Ureter (tissue), 1 donor: Measurements from ENCODE around the gene HOXD11. TPM values are rescaled to one million over a fixed set of nuclear protein-coding genes. Genes with fewer than 3 reads are reported as not detected.
A peak's percentile ranks its signal among the peaks of the same experiment; 100 is the strongest.

Experiments used
- DNase-seq: peaks from one replicate; pipeline ENCODE4 v3.0.0-alpha.2; 2020; ENCODE audit warnings: low spot score
- total RNA-seq: library from RNA; stranded (reverse); gene quantifications from one replicate; pipeline ENCODE4 v1.2.4, GENCODE V29; 2023
- donor health status: DM: yes; HTN: yes; CAD: no.

Gene HOXD11
- total RNA-seq, 1 donor from 2014 or later: 1.2 TPM

DNA sequence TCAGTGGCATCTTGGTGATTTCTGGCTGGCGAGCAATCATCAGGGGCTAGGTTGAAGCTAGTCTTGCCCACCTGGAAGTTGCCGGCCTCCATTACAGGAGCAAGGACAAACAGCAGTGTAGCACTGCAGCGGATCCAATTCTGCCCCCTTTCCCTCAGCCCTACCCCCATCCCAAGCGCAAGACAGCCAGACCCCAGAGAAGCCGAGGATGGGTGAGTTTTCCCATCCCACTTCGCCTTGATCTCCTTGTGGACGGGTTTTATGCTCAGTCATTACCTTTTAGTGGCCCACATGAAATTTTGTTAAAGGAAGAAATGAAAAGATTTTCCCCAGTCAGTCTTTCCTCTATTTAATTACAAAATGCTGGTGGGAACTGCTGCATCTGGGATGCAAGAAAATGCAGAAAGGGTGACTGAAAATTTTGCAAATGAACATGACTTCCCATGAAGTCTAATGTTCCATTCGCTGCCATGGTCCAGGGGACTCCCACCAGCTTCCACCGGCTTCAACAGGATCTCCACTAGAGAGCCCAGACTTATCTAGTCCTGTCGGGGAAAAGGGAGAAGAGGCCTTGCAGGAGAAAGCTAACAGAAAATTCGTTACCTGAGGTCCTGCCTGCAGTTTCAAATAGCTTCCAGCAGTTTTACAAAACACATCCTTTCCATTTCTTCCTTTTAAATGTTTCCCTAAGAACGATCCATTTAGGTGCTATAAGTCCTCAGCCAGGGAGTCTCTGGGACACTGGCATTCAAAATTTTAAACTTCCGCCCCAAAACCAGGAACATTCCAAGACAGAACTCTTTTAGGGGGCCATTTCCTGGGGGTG lies 13.5 kb downstream of the HOXD11 start:
- DNase-seq: no peak

DNA sequence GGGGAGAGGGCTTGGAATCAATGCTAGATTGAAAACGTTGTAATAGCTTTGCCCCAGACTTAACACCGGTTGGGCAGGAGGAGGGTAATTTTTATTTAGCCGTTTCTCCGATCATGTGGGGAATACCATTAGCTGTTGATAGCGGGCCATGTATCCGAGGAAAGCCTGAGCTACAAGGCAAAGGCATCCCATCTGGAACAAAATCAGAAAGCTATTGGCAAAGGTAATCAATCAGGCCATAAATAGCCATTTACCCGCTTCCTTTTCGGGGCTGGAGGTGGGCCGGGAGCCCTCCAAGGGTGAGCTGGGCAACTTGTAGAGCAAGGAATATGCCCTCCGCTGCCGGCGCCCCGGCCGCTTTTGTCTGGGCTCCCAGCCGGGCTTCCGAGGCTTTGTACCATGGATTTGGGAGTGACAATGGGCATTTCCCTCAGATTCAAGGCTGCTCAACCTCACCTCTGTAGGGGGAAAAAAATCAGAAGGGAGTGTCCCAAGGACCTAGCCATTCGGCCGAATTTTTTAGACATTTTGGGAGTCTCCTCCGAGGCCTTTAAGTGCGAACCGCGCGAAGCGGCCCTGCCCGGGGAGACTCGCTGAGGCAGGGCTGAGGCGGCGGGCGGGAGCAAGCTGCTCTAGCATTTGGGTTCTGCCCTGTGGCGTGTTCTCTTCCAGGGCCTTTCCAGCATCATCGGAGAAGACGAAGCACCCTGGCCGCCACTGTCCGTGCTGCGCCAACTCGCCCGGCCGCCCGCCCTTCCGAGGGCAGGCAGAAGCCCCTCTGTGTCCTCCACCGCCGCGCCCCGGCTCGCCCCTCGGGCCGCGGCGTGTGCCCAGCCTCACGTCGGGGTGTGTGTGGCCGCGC lies 14.3 kb downstream of the HOXD11 start:
- DNase-seq: no peak

DNA sequence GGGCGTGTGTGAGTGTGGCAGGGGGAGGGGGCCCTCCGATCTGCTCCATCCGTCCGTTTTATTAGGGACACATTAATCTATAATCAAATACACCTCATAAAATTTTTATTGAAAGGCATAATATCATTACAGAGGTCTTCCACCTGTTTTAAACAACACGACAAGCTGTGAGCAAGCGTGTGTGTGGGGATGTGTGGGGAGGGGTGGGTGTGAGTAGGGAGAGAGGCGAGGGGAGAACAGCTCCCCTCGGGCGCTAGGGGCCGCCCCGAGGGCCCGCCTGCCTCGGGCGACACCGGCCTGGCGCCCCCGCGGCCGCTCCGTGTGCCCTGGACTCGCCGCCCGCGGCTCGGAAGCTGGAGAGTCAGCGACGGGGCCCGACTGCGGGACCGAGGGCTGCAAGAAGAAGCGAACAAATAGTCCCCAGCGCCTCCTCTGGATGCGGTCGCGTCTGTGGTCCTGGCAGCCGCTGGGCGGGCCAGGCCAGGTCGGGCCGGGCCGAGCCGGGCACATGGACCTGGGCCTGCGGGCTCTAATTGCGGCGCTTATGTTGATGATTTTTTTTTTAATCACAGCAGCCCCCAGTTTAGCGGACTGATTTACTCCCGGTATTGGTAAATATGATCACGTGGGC lies 15.1 kb downstream of the HOXD11 start:
- no peak for DNase-seq

DNA sequence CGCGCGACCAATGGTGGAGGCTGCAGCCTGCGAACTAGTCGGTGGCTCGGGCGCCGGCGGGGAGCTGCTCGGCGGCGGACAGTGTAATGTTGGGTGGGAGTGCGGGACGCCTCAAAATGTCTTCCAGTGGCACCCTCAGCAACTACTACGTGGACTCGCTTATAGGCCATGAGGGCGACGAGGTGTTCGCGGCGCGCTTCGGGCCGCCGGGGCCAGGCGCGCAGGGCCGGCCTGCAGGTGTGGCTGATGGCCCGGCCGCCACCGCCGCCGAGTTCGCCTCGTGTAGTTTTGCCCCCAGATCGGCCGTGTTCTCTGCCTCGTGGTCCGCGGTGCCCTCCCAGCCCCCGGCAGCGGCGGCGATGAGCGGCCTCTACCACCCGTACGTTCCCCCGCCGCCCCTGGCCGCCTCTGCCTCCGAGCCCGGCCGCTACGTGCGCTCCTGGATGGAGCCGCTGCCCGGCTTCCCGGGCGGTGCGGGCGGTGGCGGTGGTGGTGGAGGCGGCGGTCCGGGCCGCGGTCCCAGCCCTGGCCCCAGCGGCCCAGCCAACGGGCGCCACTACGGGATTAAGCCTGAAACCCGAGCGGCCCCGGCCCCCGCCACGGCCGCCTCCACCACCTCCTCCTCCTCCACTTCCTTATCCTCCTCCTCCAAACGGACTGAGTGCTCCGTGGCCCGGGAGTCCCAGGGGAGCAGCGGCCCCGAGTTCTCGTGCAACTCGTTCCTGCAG lies 15.8 kb downstream of the HOXD11 start, which contains the start of gene HOXD9:
Gene HOXD9 (plus strand): TSS at position 37 of the 728 bp plus-strand sequence. CDS start 50 bp downstream, at position 87.
- peak; percentile 87 for DNase-seq

DNA sequence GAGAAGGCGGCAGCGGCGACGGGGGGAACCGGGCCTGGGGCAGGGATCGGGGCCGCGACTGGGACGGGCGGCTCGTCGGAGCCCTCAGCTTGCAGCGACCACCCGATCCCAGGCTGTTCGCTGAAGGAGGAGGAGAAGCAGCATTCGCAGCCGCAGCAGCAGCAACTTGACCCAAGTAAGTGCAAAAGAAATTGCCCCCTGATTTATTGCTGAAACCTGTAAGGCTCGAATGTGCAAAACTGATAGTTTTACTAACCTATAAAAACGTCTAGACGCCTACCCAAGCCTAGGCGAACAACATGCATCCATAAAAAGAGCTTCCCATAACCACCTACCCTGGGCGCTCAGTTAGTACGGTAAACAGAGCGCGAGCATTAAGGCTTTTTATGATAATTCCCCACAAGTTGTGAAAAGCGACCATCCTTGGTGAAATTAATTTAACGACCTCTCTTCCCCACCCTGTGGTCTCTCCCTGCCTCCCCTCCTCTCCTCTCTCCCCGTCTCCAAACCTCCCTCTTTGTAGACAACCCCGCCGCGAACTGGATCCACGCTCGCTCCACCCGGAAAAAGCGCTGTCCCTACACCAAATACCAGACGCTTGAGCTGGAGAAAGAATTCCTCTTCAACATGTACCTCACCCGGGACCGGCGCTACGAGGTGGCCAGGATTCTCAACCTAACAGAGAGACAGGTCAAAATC lies 16.5 kb downstream of the HOXD11 start:
- no peak for DNase-seq

DNA sequence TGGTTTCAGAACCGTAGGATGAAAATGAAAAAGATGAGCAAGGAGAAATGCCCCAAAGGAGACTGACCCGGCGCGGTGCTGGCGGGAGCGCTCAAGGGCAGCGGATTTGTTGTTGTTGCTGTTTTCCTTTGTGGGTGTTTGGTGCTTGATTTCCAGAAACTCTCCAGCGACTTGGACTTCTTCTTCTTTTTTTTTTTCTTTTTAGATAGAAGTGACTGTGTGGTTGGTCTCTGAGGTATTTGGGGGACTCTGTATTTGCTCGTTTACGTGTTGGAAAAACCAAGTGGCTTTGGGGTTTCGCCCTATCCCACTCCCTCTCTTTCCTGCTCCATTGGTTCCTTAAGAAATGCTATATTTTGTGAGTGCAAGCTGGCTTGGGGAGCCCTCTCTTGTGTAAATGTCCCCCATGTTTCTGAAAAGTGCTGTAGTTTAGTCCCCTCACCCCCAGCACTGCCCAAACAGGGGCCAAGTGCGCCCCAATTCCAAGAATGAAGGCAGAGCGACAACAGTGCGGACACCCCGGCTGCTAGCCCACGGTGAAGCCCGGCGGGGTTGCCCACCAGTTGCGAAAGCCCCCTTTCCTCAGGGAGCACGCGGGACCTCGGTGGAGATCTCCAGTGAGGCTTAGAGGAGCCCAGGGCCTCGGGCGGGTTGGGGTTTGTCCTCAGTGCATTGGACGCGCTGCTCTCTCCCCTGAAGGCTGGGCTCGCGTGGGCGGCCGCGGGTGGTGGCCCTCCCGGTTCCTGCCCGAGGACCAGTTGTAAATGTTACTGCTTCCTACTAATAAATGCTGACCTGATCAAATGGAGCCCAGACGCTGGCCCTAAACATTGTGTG lies 17.2 kb downstream of the HOXD11 start:
- no peak for DNase-seq

DNA sequence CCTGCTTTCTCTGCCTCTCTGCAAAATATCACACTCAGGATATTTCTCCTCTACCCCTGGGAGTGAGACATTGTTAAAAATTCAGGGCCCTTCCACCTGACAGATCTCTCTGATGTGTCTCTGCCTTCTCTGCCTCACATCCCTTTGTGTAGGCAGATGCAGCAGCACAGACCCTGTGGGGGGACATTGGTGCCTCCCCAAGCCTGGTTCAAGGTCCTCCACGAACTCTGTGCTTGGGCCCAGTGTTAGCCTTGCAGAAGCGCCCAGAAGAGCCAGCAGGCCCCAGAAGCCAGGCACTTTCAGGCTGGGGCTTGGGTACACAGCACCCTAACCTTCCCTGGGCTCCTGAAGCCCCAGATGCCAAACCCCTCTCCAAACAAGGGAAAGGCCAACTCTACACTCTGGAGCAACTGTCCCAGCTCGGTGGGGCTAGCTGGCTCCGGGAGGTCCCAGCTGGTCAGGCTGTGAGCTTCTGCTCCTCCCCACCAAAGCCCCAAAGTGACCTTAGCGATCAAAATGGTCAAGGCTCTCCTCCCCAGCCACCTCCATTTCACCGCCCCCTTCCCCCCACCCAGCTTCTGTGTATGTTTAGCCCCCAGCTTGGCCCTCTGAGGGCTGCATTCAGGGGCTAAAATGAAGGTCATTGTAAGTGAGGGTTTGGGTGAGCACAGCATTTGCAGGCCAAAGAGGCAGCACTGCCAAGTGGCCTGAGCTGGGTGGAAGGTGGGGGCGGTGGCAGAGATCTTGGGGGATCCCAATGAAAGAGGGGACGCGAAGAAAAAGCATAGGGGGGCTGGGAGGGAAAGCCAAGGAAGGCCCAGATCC lies 18.1 kb downstream of the HOXD11 start:
- no peak for DNase-seq

DNA sequence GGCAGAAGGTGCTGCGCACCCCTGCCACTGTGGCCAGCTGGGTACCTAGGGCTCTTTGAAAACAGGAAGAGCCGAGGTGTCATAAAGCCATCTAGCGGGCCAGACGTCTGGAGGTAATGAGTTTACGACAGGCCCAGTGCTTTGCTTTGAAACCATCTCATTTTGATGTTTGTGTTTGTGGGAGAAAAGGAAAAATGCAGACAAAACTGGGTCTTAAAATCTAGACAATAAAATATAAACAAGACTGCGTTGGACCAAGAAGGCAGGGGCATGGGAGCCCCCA lies 18.6 kb downstream of the HOXD11 start:
- no peak for DNase-seq

DNA sequence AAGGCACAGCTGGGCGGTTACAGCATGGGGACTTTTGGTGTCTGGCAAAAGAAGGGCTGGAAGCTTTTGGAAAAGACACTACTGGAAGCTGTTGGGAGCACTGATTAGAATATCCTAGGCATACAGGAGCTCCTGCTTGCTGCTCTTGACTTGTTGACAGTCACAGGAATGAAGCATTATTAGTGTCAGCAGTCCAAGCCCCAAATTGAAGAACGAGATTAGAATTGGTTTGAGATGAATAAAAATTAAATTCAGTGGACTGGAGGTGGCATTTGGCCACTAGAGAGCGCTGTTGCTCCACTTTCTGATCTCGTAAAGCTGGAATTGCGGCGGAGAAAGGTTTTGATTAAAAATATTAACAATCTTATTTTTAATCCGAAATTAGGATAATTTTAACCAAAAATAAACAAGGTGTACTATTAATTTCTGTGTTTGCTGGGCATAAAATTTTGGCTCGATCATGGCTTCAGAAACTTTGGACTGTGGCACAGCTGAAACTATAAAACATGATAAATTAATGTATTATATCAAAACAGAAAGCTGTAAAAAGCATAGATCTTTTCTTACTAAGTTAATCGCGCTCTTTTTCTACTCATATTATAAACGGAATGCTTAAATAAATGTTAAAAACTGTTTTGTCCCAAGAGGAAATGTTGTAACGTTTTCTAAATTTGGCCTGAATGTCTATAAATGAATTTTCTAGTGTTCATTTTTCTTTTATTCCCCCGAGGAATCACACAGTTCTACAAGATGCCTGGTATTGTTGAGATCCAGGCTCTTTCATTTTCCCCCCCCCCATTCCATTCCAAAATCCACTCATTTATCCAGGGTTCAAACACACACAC lies 20.1 kb downstream of the HOXD11 start:
- peak; percentile 80 for DNase-seq

DNA sequence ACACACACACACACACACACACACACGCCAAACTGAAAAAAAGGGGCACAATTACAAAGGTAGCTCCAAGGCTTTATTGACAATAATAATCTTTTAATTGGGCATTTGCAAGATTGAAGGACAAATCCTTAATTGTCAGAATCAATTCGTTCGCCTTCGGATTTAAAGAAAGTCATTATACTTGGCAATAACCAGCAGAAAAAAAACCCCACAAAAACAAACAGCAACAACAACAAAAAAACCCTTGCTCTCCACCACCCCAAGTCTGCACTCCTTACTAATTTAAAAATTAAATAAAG lies 20.6 kb downstream of the HOXD11 start:
- DNase-seq: no peak

DNA sequence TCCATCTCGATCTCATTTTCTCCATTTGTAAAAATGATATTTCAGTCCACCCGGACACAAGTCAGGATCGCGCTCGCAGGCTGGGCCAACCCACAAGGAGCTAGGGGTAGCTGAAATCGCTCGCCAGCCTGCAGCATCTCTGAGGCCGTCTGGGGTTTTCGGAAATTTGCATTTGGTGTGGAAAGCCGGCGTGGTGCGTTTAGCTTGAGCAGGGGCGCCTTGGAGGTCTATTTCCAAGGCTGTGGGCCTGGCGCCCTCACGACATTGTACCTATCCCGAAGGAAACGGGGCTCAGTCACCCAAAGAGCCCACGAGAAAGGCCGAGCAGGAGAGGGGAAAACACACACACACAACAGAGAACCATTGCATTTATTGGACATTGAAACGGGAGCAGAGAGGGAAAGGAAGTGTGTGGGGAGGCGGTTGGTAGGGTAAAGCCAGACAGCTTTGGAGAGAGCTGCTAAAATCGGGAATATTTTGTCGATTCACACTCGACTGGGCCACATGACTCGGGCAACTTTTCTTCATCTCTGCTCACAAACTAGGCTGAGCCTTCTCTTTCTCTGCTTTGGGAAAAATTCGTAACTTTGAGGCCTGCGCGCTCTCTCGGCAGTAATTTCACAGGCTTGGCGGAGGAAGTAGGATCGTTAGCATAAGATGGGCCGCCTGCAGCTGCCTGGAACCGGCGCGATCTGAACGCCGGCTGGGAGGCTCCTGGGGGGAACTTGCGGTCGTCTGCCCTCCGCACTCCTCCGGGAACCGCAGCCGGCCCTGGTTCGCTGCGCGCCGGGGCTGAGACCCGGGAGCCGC lies 21.3 kb downstream of the HOXD11 start:
- no peak for DNase-seq

DNA sequence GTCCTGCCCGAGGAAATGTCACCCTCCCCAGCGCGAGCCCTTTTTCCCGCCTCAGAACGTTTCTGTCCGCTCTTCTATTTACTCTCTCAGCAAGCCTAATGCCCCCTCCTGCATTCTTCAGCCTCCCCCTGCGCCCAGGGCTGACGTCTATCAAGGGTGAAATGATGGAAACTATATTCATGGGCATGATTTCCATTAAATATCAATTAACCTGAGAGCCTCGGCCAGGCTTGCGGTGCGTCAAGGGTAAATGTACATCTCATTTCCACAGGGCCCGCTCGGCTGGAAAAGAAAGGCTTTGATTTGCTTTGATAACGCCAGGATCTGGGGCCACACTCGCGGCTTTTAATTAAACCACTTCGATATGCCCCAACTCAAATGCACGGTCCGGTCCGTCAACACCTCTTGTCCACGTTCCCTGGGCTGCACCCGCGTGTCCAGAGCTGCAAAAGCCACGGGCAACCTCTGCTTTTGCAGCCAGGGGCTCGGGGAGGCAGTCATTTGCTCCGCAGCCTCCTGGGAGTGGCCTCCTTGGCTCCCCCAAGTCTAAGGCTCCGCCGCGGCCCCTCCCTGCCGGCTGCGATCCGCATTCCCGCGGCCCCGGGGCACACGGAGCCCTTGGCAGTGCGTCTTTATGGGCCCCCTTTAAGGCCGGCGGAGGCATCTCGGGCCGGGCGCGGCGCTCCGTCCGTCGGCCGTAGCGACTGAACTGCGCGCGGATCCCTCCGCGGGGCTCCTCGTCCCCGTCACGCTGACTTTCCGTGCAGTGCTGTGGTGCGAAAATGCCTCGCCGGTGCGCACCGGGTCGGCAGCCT lies 22.1 kb downstream of the HOXD11 start, which contains the start of gene HOXD8:
Gene HOXD8 (plus strand): TSS at position 724 of the 815 bp plus-strand sequence. CDS start 662 bp downstream, outside the sequence.
- DNase-seq: peak; percentile 87

DNA sequence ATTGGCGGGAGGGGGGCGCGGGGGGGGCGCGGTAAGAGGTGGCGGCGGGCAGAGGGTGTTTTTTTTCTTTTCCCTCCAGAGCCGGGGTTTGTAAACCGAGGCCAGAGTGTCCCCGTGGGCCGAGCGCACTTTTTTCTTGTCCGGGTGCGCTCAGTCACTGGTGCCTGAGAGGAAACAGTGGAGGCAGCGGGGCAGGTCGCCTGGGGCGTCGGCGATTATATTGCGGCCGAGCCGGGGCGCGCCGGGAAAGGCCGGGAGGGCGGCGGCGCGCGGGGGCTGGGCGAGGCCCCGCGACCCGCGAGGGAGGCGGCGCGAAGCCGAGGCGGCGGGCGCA lies 22.7 kb downstream of the HOXD11 start:
- DNase-seq: no peak

DNA sequence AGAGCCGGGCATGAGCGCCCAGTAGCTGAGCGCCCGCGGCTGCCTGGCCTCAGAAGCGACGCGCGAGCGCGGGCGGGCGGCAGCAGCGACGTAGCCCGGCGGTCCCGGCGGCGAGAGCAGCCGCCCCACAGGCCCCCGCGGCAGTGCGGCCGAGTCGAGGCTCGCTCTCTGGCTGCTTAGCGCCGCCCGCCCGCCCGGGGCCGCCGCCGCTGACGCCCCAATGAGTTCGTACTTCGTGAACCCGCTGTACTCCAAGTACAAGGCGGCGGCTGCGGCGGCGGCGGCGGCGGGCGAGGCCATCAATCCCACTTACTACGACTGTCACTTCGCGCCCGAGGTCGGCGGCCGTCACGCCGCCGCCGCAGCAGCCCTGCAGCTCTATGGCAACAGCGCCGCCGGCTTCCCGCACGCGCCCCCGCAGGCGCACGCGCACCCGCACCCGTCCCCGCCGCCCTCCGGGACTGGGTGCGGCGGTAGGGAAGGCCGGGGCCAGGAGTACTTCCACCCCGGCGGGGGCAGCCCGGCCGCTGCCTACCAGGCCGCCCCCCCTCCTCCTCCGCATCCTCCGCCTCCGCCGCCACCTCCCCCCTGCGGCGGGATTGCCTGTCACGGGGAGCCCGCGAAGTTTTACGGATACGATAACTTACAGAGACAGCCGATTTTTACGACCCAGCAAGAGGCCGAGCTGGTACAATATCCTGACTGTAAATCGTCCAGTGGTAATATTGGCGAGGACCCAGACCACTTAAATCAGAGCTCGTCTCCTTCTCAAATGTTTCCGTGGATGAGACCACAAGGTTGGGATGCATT lies 23.3 kb downstream of the HOXD11 start:
- peak; percentile 71 for DNase-seq

DNA sequence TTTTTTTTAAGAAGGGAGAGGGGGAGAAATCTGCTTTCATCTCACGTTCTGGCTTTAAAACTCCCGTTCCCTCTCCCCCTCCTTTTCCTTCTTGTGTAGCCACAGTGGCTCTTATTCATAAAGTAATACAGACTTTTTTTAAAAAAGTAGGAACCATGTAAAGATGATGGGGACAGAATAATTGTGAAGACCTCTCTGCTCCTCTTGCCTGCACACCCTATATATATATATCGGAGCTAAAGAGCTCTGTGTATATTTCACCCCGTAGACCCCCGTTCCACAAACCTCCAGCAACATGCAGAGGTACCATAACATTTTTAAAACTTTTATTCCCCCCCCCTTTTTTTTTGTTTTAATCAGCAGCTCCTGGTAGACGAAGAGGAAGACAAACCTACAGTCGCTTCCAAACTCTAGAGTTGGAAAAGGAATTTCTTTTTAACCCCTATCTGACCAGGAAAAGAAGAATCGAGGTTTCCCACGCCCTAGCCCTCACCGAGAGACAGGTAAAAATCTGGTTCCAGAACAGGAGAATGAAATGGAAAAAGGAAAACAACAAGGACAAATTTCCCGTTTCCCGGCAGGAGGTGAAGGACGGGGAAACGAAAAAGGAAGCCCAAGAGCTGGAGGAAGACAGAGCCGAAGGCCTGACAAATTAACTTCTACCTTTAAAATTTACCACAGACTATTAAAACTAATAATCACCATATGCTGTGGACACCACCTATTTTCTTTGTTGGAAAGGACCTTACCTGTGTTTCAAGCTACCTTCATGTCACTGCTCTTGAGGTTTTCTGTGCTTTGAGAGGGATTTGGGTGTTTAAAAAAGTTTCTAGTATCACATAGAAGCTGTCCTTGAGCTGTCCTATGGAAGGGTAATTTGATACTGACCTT lies 24.1 kb downstream of the HOXD11 start:
- no peak for DNase-seq
